ENCODE results near the gene POLG. TPM values are rescaled to one million over a fixed set of nuclear protein-coding genes. Genes with fewer than 3 reads are reported as not detected.

The POLG gene
- total and polyA plus RNA-seq, 2 of the 13 experiments (the other 11 are each of a cell fraction or from before 2014, with no cell fraction given), result 26.6 to 35.5 TPM

GRCh38 chr15:89366656-89367393 is 32.2 kb upstream of the POLG start:
- Histone ChIP-seq H3K9ac (ENCODE audit: insufficient read depth, low read depth, low read length) (no peak overlapping the region), H3K27me3 (ENCODE audit: control insufficient read depth in 1 of 2, insufficient read depth in 2 of 2, low read length in 2 of 2) (peaks cover 14 to 93% of the 10 kb centered on the region in 2 experiments), H4K20me1 (ENCODE audit: insufficient read depth, low read length) (peaks cover 7% of the 10 kb centered on the region; the same call in 1 of the 2 replicates), H3K27ac (ENCODE audit: extremely low read length, insufficient read depth, low read length) (no peak overlapping the region), H3K4me2 (ENCODE audit: low read depth, low read length) (no peak overlapping the region), H3K9me3 (ENCODE audit: low read length) (no peaks in the 10 kb centered on the region), H3K79me2 (ENCODE audit: insufficient read depth, low read length) (no peaks in the 10 kb centered on the region), H3K4me3 (replicated peaks in 1 of 3; ENCODE audit: insufficient read depth in 1 of 3, low read depth in 2 of 3, low read length in 3 of 3) (no peak overlapping the region), H3K36me3 (replicated peaks in 1 of 2; ENCODE audit: control insufficient read depth in 1 of 2, insufficient read depth in 2 of 2, low read length in 2 of 2) (no peaks in the 10 kb centered on the region), H2AFZ (ENCODE audit: low read length) (no peak overlapping the region), H3K4me1 (ENCODE audit: insufficient read depth, low read length) (no peaks in the 10 kb centered on the region)
- ATAC-seq (no peak), DNase-seq (ENCODE audit: low spot score) (no peak), FAIRE-seq (no peak)
- CTCF ChIA-PET (ENCODE audit: low intra/inter-chr PET ratio, low total read pairs), result no interaction called here
- no TSS peak for BruUV-seq (replicated peaks)
- TF ChIP-seq TBL1XR1 (IDR thresholded peaks at IDR 0.05; ENCODE audit: borderline replicate concordance, low read length, partially characterized antibody) (no peak), ZNF850 (CRISPR knock-in tag; conservative IDR thresholded peaks at IDR 0.05) (no peak), BCL6 (CRISPR knock-in tag; IDR thresholded peaks at IDR 0.05) (no peak)
- TF ChIP-seq, protein P1, sequence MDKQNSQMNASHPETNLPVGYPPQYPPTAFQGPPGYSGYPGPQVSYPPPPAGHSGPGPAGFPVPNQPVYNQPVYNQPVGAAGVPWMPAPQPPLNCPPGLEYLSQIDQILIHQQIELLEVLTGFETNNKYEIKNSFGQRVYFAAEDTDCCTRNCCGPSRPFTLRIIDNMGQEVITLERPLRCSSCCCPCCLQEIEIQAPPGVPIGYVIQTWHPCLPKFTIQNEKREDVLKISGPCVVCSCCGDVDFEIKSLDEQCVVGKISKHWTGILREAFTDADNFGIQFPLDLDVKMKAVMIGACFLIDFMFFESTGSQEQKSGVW (CRISPR knock-in tag; IDR thresholded peaks at IDR 0.05; ENCODE audit: borderline replicate concordance), result no peak
- in situ Hi-C loops (cut with HindIII; ENCODE audit: extremely low pct_ligation_motif_present, low pct_unique_long_range_greater_than_20kb) (no loop called here), intact Hi-C loops (cut with micrococcal nuclease; ENCODE audit: unreplicated experiment) (no loop called here)
- WGBS (ENCODE audit: low lambda C conversion rate), result 38% methylated on average over 19 of the region's 21 CpGs
- POLR2A ChIA-PET, result no interaction called here

- WGBS (ENCODE audit: low lambda C conversion rate), result 14% methylated on average over 18 of the region's 22 CpGs
- DNase-seq (ENCODE audit: low spot score) (no peak), FAIRE-seq (no peak), ATAC-seq (no peak)
- Histone ChIP-seq H3K4me3 (replicated peaks in 1 of 3; ENCODE audit: insufficient read depth in 1 of 3, low read depth in 2 of 3, low read length in 3 of 3) (no peak overlapping the region), H3K4me2 (ENCODE audit: low read depth, low read length) (no peak overlapping the region), H3K27ac (ENCODE audit: extremely low read length, insufficient read depth, low read length) (no peak overlapping the region), H3K9ac (ENCODE audit: insufficient read depth, low read depth, low read length) (no peak overlapping the region), H2AFZ (ENCODE audit: low read length) (no peak overlapping the region), H3K4me1 (ENCODE audit: insufficient read depth, low read length) (no peaks in the 10 kb centered on the region), H3K9me3 (ENCODE audit: low read length) (no peaks in the 10 kb centered on the region), H3K36me3 (replicated peaks in 1 of 2; ENCODE audit: control insufficient read depth in 1 of 2, insufficient read depth in 2 of 2, low read length in 2 of 2) (no peaks in the 10 kb centered on the region), H4K20me1 (ENCODE audit: insufficient read depth, low read length) (peaks cover 9% of the 10 kb centered on the region), H3K27me3 (ENCODE audit: control insufficient read depth in 1 of 2, insufficient read depth in 2 of 2, low read length in 2 of 2) (peaks cover 15 to 96% of the 10 kb centered on the region in 2 experiments), H3K79me2 (ENCODE audit: insufficient read depth, low read length) (no peaks in the 10 kb centered on the region)
- CTCF ChIA-PET (ENCODE audit: low intra/inter-chr PET ratio, low total read pairs), result no interaction called here
- POLR2A ChIA-PET, result no interaction called here
- intact Hi-C loops (cut with micrococcal nuclease; ENCODE audit: unreplicated experiment), result no loop called here
- no TSS peak for BruUV-seq (replicated peaks)
- TF ChIP-seq ZNF101 (CRISPR knock-in tag; IDR thresholded peaks at IDR 0.05; ENCODE audit: borderline replicate concordance, low read depth) (no peak), ZBTB37 (CRISPR knock-in tag; IDR thresholded peaks at IDR 0.05) (no peak)
- in situ Hi-C loops (cut with HindIII; ENCODE audit: extremely low pct_ligation_motif_present, low pct_unique_long_range_greater_than_20kb), result no loop called here
These were observed 30.9 kb upstream of the POLG start for GRCh38 chr15:89365462-89366065.

Measured in HepG2 (cell line).